Measurements from ENCODE around the gene FAM81B.

Gene FAM81B

DNA sequence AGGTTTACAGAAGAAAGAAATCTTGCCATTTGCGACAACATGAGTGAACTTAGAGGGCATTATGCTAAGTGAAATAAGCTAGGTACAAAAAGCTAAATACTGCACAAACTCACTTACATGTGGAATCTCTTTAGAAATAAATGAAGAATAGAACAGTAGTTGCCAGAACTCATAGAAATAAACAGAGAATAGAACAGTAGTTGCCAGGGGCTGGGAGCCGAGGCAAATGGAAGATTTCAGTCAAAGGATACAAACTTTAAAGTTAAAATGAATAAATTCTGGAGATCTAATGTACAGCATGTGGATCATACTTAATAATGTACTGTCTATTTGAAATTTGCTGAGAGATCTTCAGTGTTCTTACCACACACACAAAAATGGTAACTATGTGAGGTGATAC lies 63.4 kb downstream of the FAM81B start:
- DNase-seq (ENCODE audit: low read depth, low spot score) = no peak
- WGBS (ENCODE audit: insufficient coverage, insufficient read length) = no CpG with 5 or more reads among the region's 2 CpGs

DNA sequence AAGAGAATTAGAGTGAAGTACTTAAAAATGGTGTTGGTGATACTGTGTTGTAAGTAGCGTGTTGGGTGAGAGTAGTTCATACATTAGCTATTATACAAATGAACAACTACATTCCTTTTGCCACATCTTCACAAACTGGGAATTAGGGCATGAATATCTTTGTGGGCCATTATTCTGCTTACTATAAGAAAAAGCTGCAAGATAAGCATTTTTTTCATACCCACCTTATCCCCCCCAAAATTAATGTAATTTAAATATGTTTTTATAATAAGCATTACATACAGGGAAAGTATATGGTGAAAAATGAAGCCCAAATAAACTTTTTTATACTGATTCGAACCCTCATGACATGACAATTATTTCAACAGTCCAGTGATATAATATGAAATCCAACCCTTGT lies 69.5 kb downstream of the FAM81B start:
- Histone ChIP-seq H3K36me3 (ENCODE audit: control insufficient read depth, insufficient read depth, low read length) (no peaks in the 10 kb centered on the region), H3K4me3 (ENCODE audit: low read length) (no peak overlapping the region), H3K4me1 (ENCODE audit: control insufficient read depth, insufficient read depth, low read length) (no peaks in the 10 kb centered on the region), H3K27ac (ENCODE audit: low read length) (no peak overlapping the region), H3K27me3 (ENCODE audit: control insufficient read depth, insufficient read depth, low read length) (no peaks in the 10 kb centered on the region), H3K9me3 (ENCODE audit: control insufficient read depth, insufficient read depth, low read length) (no peaks in the 10 kb centered on the region)
- 100% methylated on average over 1 of the region's 2 CpGs for WGBS (ENCODE audit: insufficient coverage, insufficient read length)
- no peak for DNase-seq (ENCODE audit: low read depth, low spot score)

More for the DNA sequence above, 63.4 kb downstream of the FAM81B start:
- Histone ChIP-seq H3K27ac (ENCODE audit: low read length) (no peak overlapping the region), H3K36me3 (ENCODE audit: control insufficient read depth, insufficient read depth, low read length) (no peaks in the 10 kb centered on the region), H3K9me3 (ENCODE audit: control insufficient read depth, insufficient read depth, low read length) (no peaks in the 10 kb centered on the region), H3K27me3 (ENCODE audit: control insufficient read depth, insufficient read depth, low read length) (no peaks in the 10 kb centered on the region), H3K4me1 (ENCODE audit: control insufficient read depth, insufficient read depth, low read length) (no peaks in the 10 kb centered on the region), H3K4me3 (ENCODE audit: low read length) (no peak overlapping the region)

- Histone ChIP-seq H3K9me3 (ENCODE audit: control insufficient read depth, insufficient read depth, low read length) (no peaks in the 10 kb centered on the region), H3K4me1 (ENCODE audit: control insufficient read depth, insufficient read depth, low read length) (no peaks in the 10 kb centered on the region), H3K27ac (ENCODE audit: low read length) (no peak overlapping the region), H3K4me3 (ENCODE audit: low read length) (no peak overlapping the region), H3K36me3 (ENCODE audit: control insufficient read depth, insufficient read depth, low read length) (no peaks in the 10 kb centered on the region), H3K27me3 (ENCODE audit: control insufficient read depth, insufficient read depth, low read length) (no peaks in the 10 kb centered on the region)
- no peak for DNase-seq (ENCODE audit: low read depth, low spot score)
- WGBS (ENCODE audit: insufficient coverage, insufficient read length) = no CpG with 5 or more reads among the region's 1 CpG
These were observed 80.3 kb downstream of the FAM81B start for GRCh38 chr5:95471487-95471886.

- DNase-seq (ENCODE audit: low read depth, low spot score) = no peak
- Histone ChIP-seq H3K27me3 (ENCODE audit: control insufficient read depth, insufficient read depth, low read length) (no peaks in the 10 kb centered on the region), H3K9me3 (ENCODE audit: control insufficient read depth, insufficient read depth, low read length) (no peaks in the 10 kb centered on the region), H3K27ac (ENCODE audit: low read length) (no peak overlapping the region), H3K4me1 (ENCODE audit: control insufficient read depth, insufficient read depth, low read length) (no peaks in the 10 kb centered on the region), H3K4me3 (ENCODE audit: low read length) (no peak overlapping the region), H3K36me3 (ENCODE audit: control insufficient read depth, insufficient read depth, low read length) (no peaks in the 10 kb centered on the region)
These were observed 80.8 kb downstream of the FAM81B start for GRCh38 chr5:95471942-95472341.

- no peaks in the 10 kb centered on the region; the same call in 1 of the 2 replicates for H3K4me1 ChIP-seq (ENCODE audit: control insufficient read depth, insufficient read depth, low read length)
- DNase-seq (ENCODE audit: low read depth, low spot score) = no peak
- peaks cover 2% of the 10 kb centered on the region; the same call in 1 of the 2 replicates for H3K36me3 ChIP-seq (ENCODE audit: control insufficient read depth, insufficient read depth, low read length)
- no peaks in the 10 kb centered on the region for H3K9me3 ChIP-seq (ENCODE audit: control insufficient read depth, insufficient read depth, low read length)
- WGBS (ENCODE audit: insufficient coverage, insufficient read length) = no CpG with 5 or more reads among the region's 7 CpGs
- no peak overlapping the region for H3K4me3 ChIP-seq (ENCODE audit: low read length)
- no peak overlapping the region for H3K27ac ChIP-seq (ENCODE audit: low read length)
- no peaks in the 10 kb centered on the region for H3K27me3 ChIP-seq (ENCODE audit: control insufficient read depth, insufficient read depth, low read length)
These were observed 93.3 kb downstream of the FAM81B start for GRCh38 chr5:95484421-95484820.

DNA sequence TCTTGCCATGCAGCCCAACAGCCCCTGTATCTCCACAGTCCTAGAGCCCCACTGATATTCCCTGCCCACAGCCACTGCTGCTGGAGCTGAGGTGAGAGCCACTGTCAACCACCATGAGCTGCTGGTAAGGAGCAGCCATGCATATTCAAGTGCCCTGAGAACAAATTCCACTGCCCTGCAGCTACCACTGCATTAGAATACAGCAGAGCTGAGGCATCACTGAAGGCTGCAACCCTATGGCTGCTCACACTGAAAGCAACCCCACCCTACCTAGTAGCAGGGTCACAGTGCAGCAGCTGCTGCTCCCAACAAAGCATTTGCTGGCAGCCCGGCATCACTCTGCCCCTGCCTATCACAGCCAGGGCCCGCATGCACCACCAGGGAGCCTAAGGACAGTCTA lies 95.0 kb downstream of the FAM81B start:
- no peaks in the 10 kb centered on the region for H3K9me3 ChIP-seq (ENCODE audit: control insufficient read depth, insufficient read depth, low read length)
- H3K4me1 ChIP-seq (ENCODE audit: control insufficient read depth, insufficient read depth, low read length) = no peaks in the 10 kb centered on the region; the same call in 1 of the 2 replicates
- WGBS (ENCODE audit: insufficient coverage, insufficient read length) = no CpG with 5 or more reads among the region's 2 CpGs
- no peaks in the 10 kb centered on the region for H3K27me3 ChIP-seq (ENCODE audit: control insufficient read depth, insufficient read depth, low read length)
- H3K27ac ChIP-seq (ENCODE audit: low read length) = no peak overlapping the region
- DNase-seq (ENCODE audit: low read depth, low spot score) = no peak
- H3K4me3 ChIP-seq (ENCODE audit: low read length) = no peak overlapping the region
- H3K36me3 ChIP-seq (ENCODE audit: control insufficient read depth, insufficient read depth, low read length) = peaks cover 2% of the 10 kb centered on the region; the same call in 1 of the 2 replicates

GRCh38 chr5:95487880-95488279 lies 96.7 kb downstream of the FAM81B start:
- Histone ChIP-seq H3K4me1 (ENCODE audit: control insufficient read depth, insufficient read depth, low read length) (no peaks in the 10 kb centered on the region; the same call in 1 of the 2 replicates), H3K4me3 (ENCODE audit: low read length) (no peak overlapping the region), H3K36me3 (ENCODE audit: control insufficient read depth, insufficient read depth, low read length) (peaks cover 2% of the 10 kb centered on the region; the same call in 1 of the 2 replicates), H3K27me3 (ENCODE audit: control insufficient read depth, insufficient read depth, low read length) (no peaks in the 10 kb centered on the region), H3K27ac (ENCODE audit: low read length) (no peak overlapping the region), H3K9me3 (ENCODE audit: control insufficient read depth, insufficient read depth, low read length) (no peaks in the 10 kb centered on the region)
- DNase-seq (ENCODE audit: low read depth, low spot score) = no peak

Measured in iPS DF 6.9 (cell line).